ENCODE measurements around the gene DLG2.

DLG2 gene

GRCh38 chr11:84255483-84255882 is 1371.7 kb downstream of the DLG2 start:
- DNase-seq (ENCODE audit: low spot score), result no peak

DNA sequence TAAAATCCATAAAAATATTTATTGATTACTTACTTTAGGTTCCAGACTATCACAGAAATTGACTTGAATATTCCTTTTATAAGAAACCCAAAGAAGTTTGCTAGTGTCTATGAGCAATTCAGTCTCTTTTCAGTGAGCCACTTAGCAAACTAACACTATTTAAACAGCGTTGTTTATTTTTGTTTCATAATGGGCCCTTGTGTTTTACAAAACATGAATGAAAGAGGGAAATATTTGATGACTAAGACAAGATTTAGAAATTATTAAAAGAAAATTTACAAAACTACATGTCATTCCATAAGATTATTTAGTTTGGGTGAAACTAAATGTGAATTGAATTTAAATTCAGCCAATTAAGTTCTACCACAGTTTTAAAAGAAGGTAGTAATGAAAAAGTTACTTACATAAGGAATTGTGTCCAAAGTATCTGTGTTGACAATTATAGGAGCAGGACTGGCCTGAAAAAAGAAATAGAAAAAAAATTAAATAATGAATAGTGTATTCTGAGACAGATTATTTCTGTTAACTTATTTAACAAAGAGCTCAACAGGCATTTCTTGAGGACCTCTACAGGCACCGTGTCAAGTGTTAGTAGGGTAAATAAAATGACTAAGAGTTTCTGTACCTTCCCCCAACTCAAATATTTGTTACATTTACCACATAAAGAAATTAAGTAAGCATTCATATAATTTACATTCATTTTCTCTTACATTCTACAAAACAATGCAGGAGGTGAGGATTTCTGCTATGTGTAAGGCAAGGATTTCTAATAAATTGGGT is 1376.1 kb downstream of the DLG2 start:
- DNase-seq (ENCODE audit: low spot score), result no peak

GRCh38 chr11:84249344-84250135 is 1377.6 kb downstream of the DLG2 start:
- no peak for DNase-seq (ENCODE audit: low spot score)

DNA sequence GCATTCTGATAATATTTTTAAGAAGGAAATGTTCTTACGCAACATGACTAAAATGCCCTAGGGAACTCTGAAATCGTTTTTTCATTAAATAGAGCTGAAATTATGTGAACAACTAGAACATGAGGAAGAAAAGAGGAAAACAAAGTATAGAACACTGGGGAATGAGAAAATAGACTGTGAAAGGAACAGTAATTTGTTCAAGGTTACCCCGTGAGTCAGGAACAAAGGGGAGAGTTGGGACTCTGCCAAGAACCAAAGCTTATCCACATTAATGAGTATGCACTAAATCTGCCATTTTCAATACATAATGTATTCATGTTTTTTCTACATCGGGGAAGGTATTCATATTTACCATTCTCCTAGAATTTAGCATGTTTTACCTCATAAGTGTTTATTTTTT is 1379.2 kb downstream of the DLG2 start:
- DNase-seq (ENCODE audit: low spot score), result no peak

- no peak for DNase-seq (ENCODE audit: low spot score)
Observed at GRCh38 chr11:84247129-84247528, 1380.0 kb downstream of the DLG2 start.

DNA sequence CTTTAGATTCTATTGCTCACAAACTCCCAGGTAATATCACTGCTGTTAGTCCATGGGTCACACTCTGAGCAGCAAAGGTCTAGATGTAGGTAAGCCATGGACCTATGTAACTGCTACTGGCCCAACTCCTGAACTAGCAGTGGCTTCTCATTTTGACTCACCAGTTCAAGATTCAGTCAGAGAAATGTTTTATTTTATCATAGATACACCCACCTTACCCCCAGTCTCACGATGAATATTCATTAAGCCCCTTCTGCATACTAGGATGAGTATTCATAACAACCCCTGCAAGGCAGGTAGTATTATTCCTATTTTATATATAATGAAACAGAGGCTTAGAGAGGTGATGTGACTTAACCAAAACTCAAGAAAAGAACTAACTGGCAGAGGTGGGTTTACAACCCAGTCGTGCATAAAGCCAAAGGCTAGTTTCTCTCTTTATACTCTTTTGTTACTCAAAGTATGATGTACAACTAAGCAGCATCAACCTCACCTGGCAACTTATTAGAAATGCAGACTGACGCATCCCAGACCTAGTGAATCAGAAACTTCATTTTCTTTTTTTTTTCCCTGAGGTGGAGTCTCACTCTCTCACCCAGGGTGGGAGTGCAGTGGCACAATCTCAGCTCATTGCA is 1383.4 kb downstream of the DLG2 start:
- DNase-seq (ENCODE audit: low spot score), result no peak

- no peak for DNase-seq (ENCODE audit: low spot score)
Observed at GRCh38 chr11:84241343-84242131, 1385.6 kb downstream of the DLG2 start.

DNA sequence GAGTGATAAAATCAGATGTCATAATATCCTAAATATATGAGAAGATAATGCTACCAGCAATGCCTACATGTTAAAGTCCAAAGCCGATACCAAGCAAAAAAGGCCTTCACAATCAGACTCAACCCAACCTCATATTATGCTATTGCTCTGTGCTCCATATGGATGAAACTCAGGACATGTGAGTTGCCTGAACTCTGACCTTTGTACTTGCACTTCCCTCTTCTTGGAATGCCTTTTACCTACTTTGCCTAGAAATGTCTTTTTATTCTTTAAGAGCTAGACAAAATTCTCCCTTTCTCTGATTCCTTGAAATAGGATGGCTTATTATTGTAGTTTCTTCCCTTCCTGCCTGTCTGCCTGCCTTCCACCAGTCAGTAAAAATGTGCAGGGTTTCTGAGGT is 1386.3 kb downstream of the DLG2 start:
- DNase-seq (ENCODE audit: low spot score), result no peak

GRCh38 chr11:84236436-84236835 is 1390.7 kb downstream of the DLG2 start:
- no peak for DNase-seq (ENCODE audit: low spot score)

DNA sequence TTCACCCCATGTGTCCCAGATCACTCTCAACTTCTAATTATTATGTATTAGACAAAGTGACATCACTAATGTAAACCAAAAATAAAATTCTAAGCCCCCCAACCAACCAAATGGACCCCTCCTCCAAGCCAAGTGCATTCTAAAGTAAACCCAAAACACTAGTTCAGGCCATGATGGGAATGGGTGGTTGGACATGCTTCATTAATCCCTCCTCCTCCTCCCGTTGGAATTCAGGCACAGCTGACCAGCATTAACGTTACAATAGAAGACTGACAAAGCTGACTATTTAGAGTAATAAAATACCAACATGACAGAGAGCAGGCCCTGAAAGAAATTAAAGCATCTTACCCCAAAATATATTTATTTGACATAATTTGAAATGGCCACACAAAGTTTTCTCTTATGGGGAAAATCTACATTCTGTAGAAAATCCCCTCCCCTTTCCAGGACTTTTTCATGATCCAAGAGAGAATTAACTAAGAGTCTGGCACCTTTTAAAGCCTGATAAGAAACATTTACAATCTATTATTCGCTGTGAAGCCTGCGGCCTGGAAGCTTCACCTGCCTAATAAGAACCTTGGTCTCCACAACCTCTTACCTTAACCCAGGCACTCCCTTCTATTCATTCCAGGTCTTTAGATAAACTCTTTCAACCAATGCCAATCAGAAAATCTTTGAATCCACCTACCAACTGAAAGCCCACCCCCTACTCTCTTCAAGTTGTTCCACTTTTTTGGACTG is 1392.5 kb downstream of the DLG2 start:
- DNase-seq (ENCODE audit: low spot score), result no peak

DNA sequence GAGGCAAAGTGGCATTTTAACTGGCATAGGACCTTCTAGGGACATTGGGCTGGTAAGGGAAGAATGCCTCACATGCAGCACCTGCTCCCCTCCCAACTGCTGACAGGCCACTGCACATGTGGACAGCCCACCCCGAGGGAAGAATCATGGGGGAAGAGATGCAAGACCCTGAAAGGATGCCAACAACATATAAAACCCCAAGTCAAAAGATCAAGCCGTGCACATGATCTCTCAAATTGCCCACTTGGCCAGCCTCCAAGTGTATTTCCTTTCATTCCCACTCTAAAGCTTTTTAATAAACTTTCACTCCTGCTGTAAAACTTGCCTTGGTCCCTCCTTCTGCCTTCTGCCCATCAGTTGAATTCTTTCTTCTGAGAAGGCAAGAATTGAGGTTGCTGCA is 1393.1 kb downstream of the DLG2 start:
- DNase-seq (ENCODE audit: low spot score), result no peak

- DNase-seq (ENCODE audit: low spot score), result no peak
Observed at GRCh38 chr11:84232511-84232910, 1394.6 kb downstream of the DLG2 start.

- no peak for DNase-seq (ENCODE audit: low spot score)
Observed at GRCh38 chr11:84230402-84230801, 1396.7 kb downstream of the DLG2 start.

DNA sequence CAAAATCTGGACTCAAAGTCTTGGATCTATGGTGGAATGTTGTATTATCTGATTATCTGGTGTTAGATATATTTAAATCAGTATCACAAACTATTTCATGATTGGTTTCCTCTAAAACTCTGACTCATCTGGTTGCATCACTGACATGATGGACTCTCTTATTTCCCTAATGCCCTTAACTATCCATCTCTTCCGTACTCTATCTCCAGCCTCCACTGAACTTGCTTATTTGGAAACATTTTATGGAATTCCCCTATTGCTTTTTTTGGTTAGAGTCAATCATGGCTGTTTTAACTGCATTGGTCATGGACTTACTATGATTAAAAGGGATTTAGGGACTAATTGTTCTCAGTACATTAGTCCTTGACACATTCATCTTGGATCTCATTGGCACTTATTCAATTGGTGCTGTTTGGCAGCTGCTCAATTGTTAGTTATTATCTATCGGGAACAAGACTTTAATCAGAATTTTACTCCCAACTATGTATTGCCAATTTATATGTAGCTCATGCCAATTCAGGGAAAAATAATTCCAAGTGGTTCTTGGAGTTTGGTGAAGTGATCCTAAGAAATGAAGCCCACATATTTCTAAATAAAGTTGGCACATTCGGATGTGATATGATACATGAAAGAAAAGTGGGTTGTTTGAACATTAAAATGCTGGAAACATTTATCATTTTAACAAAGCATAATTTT is 1399.0 kb downstream of the DLG2 start:
- no peak for DNase-seq (ENCODE audit: low spot score)

GRCh38 chr11:84224042-84224441 is 1403.1 kb downstream of the DLG2 start:
- no peak for DNase-seq (ENCODE audit: low spot score)

GRCh38 chr11:84218318-84218717 is 1408.8 kb downstream of the DLG2 start:
- no peak for DNase-seq (ENCODE audit: low spot score)

GRCh38 chr11:84215672-84216071 is 1411.5 kb downstream of the DLG2 start:
- DNase-seq (ENCODE audit: low spot score), result no peak

GRCh38 chr11:84214557-84214956 is 1412.6 kb downstream of the DLG2 start:
- DNase-seq (ENCODE audit: low spot score), result no peak

GRCh38 chr11:84212468-84213390 is 1414.4 kb downstream of the DLG2 start:
- no peak for DNase-seq (ENCODE audit: low spot score)

GRCh38 chr11:84211896-84212295 is 1415.2 kb downstream of the DLG2 start:
- no peak for DNase-seq (ENCODE audit: low spot score)

All from germinal center (tissue), 1 donor.